Upper lobe of left lung (tissue), 6 donors: Measurements from ENCODE around the gene SYNGR1. TPM values are rescaled to one million over a fixed set of nuclear protein-coding genes. Genes with fewer than 3 reads are reported as not detected.

Experiments
- ATAC-seq, 2 donors: fragments of 200-7000 bp; cut with Tn5 transposase; one replicate each; pipeline ENCODE4 v1.9.1; 2022; ENCODE audit warnings: mild to moderate bottlenecking in 2 of 2, moderate library complexity in 2 of 2; ENCODE audit not compliant: low FRiP score in 2 of 2
- DNase-seq, 2 donors: peaks; one replicate each; pipeline ENCODE4 v3.0.0-alpha.2; 2019 to 2020
- H3K27ac ChIP-seq, 4 donors: fragments of 200-600 bp; sonication (generic); one replicate each; pipeline ENCODE4 v1.5.1; 2016 to 2019
- H3K27me3 ChIP-seq, 4 donors: fragments of 200-600 bp; sonication (generic); one replicate each; pipeline ENCODE4 v1.5.1; 2017 to 2019
- H3K36me3 ChIP-seq, 4 donors: fragments of 200-600 bp; sonication (generic); one replicate each; pipeline ENCODE4 v1.5.1; 2016 to 2019
- H3K4me1 ChIP-seq, 4 donors: fragments of 200-600 bp; sonication (generic); one replicate each; pipeline ENCODE4 v1.5.1; 2018 to 2019
- H3K4me3 ChIP-seq, 4 donors: fragments of 200-600 bp; sonication (generic); one replicate each; pipeline ENCODE4 v1.5.1; 2017 to 2019; ENCODE audit warnings: mild to moderate bottlenecking in 2 of 4, moderate library complexity in 1 of 4
- H3K9me3 ChIP-seq, 4 donors: fragments of 200-600 bp; sonication (generic); one replicate each; pipeline ENCODE4 v1.5.1; 2018 to 2019
- EP300 ChIP-seq, 4 donors: sonication (generic); formaldehyde crosslinking; IDR thresholded peaks; one replicate each; pipeline ENCODE4 v1.5.1; 2017; ENCODE audit warnings: antibody characterized with exemption in 4 of 4, control low read depth in 2 of 4
- POLR2A ChIP-seq, 4 donors: fragments of 450-650 bp; IDR thresholded peaks; one replicate each; pipeline ENCODE4 v1.5.1; 2016 to 2017; ENCODE audit warnings: antibody characterized with exemption in 4 of 4, mild to moderate bottlenecking in 2 of 4
- POLR2AphosphoS5 ChIP-seq, 2 donors: sonication (generic); formaldehyde crosslinking; IDR thresholded peaks; one replicate each; pipeline ENCODE4 v1.5.1; 2017; ENCODE audit warnings: antibody characterized with exemption in 2 of 2
- WGBS, 2 donors: methylation state at CpG; one replicate each; pipeline ENCODE4 v1.1.5; 2017 to 2018; 5-methylcytosine and 5-hydroxymethylcytosine counted together
- total RNA-seq, 6 donors: library from RNA; depleted of rRNA in 4 of 6; stranded (reverse); fragments of >200 nt in 4 of 6; gene quantifications; one replicate each; pipeline versions ENCODE4 v1.1.0 to v1.2.1, GENCODE V29; 2016 to 2021
- TF ChIP-seq, protein P1 (sequence below), 6 experiments: fragments of 450-650 bp in 4 of 6; fragments of 200-600 bp in 2 of 6; sonication (generic) in 2 of 6; IDR thresholded peaks; one replicate each; pipeline ENCODE4 v1.5.1; 2016 to 2019; ENCODE audit warnings: antibody characterized with exemption in 6 of 6
- donor health status: DM: no; HTN: no; CAD: no; lungs with moderate emphysema.
- donor health status: DM: no; HTN: yes; CAD: no; lungs with severe emphysema.

Gene SYNGR1
- total RNA-seq, 6 donors from 2014 or later: 2.0 to 14.6 (median 5.3) TPM

DNA sequence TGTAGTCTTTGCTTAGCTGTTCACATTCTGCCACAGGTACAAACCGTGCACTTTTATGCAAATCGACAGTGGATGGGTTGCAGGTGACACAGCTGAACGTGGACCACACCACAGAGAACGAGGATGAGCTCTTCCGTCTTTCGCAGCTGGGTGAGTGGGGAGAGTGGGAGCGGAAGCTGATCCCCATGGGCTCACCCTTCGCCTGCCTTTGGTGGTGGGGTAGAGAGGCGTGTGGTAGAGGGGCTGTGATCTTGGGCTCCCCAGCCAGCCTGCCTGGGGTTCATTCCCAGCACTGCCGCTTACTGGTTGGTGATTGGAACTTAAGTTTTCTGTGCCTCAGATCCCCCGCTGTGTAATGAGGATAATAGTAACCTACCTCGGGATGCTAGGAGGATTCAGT is 68.9 kb downstream of the SYNGR1 start:
- ATAC-seq: no peak
- peaks cover 29 to 86% (median 70%) of the 10 kb centered on the region in 4 donors for H3K36me3 ChIP-seq

DNA sequence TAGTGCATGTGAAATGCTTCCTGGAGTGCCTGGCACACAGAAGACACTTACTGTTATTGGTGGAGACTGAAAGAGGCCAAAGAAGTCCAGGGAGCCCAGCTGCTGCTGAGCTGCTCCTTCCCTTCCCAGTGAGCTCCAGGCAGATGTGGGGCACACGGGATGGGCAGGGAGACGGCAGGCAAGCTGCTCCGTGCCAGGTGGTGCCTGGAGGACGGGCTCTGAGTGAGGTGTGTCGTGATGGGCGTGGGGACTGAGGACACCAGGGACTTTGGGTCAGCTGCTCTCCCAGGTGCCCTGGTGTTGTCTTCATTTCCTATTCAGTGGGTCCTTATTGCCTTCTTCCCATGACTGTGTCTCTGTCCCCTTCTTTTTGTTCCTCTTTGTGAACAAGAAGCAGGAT is 69.3 kb downstream of the SYNGR1 start:
- DNase-seq (no peak), ATAC-seq (no peak)
- no peak for TF ChIP-seq EP300 (IDR thresholded peaks at IDR 0.05)
- no peak for TF ChIP-seq POLR2A (IDR thresholded peaks at IDR 0.05)
- no peak for TF ChIP-seq POLR2AphosphoS5 (IDR thresholded peaks at IDR 0.05)
- TF ChIP-seq, protein P1, sequence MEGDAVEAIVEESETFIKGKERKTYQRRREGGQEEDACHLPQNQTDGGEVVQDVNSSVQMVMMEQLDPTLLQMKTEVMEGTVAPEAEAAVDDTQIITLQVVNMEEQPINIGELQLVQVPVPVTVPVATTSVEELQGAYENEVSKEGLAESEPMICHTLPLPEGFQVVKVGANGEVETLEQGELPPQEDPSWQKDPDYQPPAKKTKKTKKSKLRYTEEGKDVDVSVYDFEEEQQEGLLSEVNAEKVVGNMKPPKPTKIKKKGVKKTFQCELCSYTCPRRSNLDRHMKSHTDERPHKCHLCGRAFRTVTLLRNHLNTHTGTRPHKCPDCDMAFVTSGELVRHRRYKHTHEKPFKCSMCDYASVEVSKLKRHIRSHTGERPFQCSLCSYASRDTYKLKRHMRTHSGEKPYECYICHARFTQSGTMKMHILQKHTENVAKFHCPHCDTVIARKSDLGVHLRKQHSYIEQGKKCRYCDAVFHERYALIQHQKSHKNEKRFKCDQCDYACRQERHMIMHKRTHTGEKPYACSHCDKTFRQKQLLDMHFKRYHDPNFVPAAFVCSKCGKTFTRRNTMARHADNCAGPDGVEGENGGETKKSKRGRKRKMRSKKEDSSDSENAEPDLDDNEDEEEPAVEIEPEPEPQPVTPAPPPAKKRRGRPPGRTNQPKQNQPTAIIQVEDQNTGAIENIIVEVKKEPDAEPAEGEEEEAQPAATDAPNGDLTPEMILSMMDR (IDR thresholded peaks at IDR 0.05): no peak
- Histone ChIP-seq H3K9me3 (no peaks in the 10 kb centered on the region), H3K4me1 (no peaks in the 10 kb centered on the region), H3K27ac (no peak overlapping the region), H3K4me3 (no peak overlapping the region), H3K27me3 (no peaks in the 10 kb centered on the region), H3K36me3 (peaks cover 32 to 89% (median 72%) of the 10 kb centered on the region in 4 donors)
- WGBS, 2 donors: 94 to 98% methylated on average over 6 of the region's 6 CpGs

More for the DNA sequence above, 68.9 kb downstream of the SYNGR1 start:
- no peak for DNase-seq
- H3K9me3 ChIP-seq: no peaks in the 10 kb centered on the region
- no peak overlapping the region for H3K27ac ChIP-seq
- H3K27me3 ChIP-seq: no peaks in the 10 kb centered on the region
- TF ChIP-seq POLR2AphosphoS5 (IDR thresholded peaks at IDR 0.05) (no peak), POLR2A (IDR thresholded peaks at IDR 0.05) (no peak), EP300 (IDR thresholded peaks at IDR 0.05) (no peak)
- TF ChIP-seq, protein P1 (IDR thresholded peaks at IDR 0.05): no peak
- H3K4me3 ChIP-seq: no peak overlapping the region
- H3K4me1 ChIP-seq: peaks cover 0 to 3% (median 0%) of the 10 kb centered on the region in 4 donors
- 93 to 97% methylated on average over 8 to 12 of the region's 12 CpGs for WGBS, 2 donors

DNA sequence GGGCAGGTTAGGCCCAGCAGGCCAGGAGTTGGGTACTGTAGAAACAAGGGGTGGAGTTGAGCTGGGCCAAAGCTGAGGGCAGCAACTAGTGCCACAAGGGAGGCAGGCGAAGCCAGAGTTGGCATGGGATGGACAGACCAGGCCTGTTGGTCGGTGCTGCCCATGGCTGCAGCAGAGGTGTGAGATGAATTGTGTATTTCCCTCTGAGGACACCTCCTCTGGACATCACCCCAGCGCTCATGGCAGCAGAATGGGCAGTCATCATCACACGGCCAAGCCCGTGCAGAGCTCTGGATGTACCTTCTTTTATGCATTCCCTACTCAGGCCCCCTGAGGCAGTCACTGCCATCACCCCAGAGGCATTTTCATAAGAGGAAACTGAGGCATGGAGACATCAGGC is 70.1 kb downstream of the SYNGR1 start:
- Histone ChIP-seq H3K27me3 (no peaks in the 10 kb centered on the region), H3K36me3 (peaks cover 33 to 94% (median 78%) of the 10 kb centered on the region in 4 donors), H3K4me3 (no peak overlapping the region), H3K4me1 (no peaks in the 10 kb centered on the region), H3K9me3 (no peaks in the 10 kb centered on the region), H3K27ac (no peak overlapping the region)
- no peak for ATAC-seq
- TF ChIP-seq POLR2A (IDR thresholded peaks at IDR 0.05): no peak
- TF ChIP-seq EP300 (IDR thresholded peaks at IDR 0.05): no peak
- TF ChIP-seq POLR2AphosphoS5 (IDR thresholded peaks at IDR 0.05): no peak
- TF ChIP-seq, protein P1 (IDR thresholded peaks at IDR 0.05): no peak
- WGBS, 2 donors: 94 to 96% methylated on average over 4 to 5 of the region's 5 CpGs
- DNase-seq: no peak

DNA sequence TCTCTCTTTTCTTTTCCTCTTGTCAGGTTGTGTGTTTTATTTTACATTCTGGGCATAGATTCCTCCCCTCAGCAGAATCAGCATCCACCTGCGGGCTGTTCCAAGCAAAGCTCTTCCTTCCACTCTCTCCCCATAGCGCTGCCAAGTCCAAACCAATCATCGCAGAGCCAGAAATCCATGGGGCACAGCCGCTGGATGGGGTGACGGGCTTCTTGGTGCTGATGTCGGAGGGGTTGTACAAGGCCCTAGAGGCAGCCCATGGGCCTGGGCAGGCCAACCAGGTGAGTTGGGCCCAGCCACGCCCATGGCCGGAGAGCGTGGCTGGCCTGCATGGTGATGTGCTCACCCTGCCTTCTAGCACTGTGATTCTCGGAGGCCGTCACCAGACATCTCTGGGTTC is 71.9 kb downstream of the SYNGR1 start:
- DNase-seq (no peak), ATAC-seq (no peak)
- WGBS, 2 donors: 95 to 97% methylated on average over 11 of the region's 11 CpGs
- Histone ChIP-seq H3K4me1 (no peaks in the 10 kb centered on the region), H3K27ac (no peak overlapping the region), H3K4me3 (no peak overlapping the region), H3K36me3 (peaks cover 28 to 85% (median 70%) of the 10 kb centered on the region in 4 donors), H3K9me3 (no peaks in the 10 kb centered on the region), H3K27me3 (no peaks in the 10 kb centered on the region)
- TF ChIP-seq, protein P1 (IDR thresholded peaks at IDR 0.05): no peak
- no peak for TF ChIP-seq POLR2AphosphoS5 (IDR thresholded peaks at IDR 0.05)
- TF ChIP-seq EP300 (IDR thresholded peaks at IDR 0.05): no peak
- TF ChIP-seq POLR2A (IDR thresholded peaks at IDR 0.05): no peak

DNA sequence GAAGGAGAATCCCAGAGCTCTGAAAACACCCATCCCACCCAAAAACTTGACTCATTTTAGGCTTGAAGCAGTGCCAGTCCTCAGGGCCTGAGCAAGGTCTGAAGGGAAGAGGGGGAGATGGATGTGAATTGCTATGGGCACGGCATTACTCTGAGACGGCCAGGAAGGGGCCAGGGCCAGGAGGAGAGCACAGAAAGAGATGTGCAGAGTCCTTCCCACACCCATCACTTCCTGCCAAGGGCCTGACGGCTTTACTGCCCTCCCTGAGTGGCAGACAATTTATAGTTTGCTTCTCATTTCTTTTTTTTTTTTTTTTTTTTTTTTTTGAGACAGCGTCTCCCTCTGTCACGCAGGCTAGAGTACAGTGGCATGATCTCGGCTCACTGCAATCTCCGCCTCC is 72.3 kb downstream of the SYNGR1 start:
- Histone ChIP-seq H3K4me3 (no peak overlapping the region), H3K9me3 (no peaks in the 10 kb centered on the region), H3K4me1 (no peaks in the 10 kb centered on the region), H3K27ac (no peak overlapping the region), H3K36me3 (peaks cover 28 to 85% (median 70%) of the 10 kb centered on the region in 4 donors), H3K27me3 (no peaks in the 10 kb centered on the region)
- no peak for TF ChIP-seq POLR2A (IDR thresholded peaks at IDR 0.05)
- TF ChIP-seq EP300 (IDR thresholded peaks at IDR 0.05): no peak
- no peak for TF ChIP-seq POLR2AphosphoS5 (IDR thresholded peaks at IDR 0.05)
- TF ChIP-seq, protein P1 (IDR thresholded peaks at IDR 0.05): no peak
- no peak for ATAC-seq
- 79 to 81% methylated on average over 7 of the region's 7 CpGs for WGBS, 2 donors
- DNase-seq: no peak
